GM10847 (cell line): ENCODE results near the gene MYLK2.

Experiments
- POLR2A ChIP-seq: IDR thresholded peaks from 2 replicates; pipeline ENCODE4 v1.6.1; 2011; ENCODE audit not compliant: insufficient read length; ENCODE audit errors: extremely low read depth

MYLK2 gene

GRCh38 chr20:31864521-31865400 is 45.6 kb downstream of the MYLK2 start:
- TF ChIP-seq POLR2A = no peak

- no peak for TF ChIP-seq POLR2A
Observed at GRCh38 chr20:31866221-31866620, 47.1 kb downstream of the MYLK2 start.

- TF ChIP-seq POLR2A = no peak
Observed at GRCh38 chr20:31868853-31869672, 49.9 kb downstream of the MYLK2 start.

- no peak for TF ChIP-seq POLR2A
Observed at GRCh38 chr20:31869673-31869941, 50.5 kb downstream of the MYLK2 start.

- TF ChIP-seq POLR2A = no peak
Observed at GRCh38 chr20:31869942-31870725, 51.0 kb downstream of the MYLK2 start, which contains the start of the genes DUSP15 and TTLL9. TSS of gene DUSP15 (minus strand) at chr20:31870527. CDS start at chr20:31870337, 190 bp downstream. TSS of gene TTLL9 (plus strand) at chr20:31870634. CDS start at chr20:31871127, 493 bp downstream.

- TF ChIP-seq POLR2A = no peak
Observed at GRCh38 chr20:31870726-31871617, 51.8 kb downstream of the MYLK2 start.

- no peak for TF ChIP-seq POLR2A
Observed at GRCh38 chr20:31871618-31871954, 52.4 kb downstream of the MYLK2 start.

GRCh38 chr20:31872406-31872805 is 53.2 kb downstream of the MYLK2 start:
- no peak for TF ChIP-seq POLR2A

- TF ChIP-seq POLR2A = no peak
Observed at GRCh38 chr20:31875671-31876070, 56.5 kb downstream of the MYLK2 start.

- TF ChIP-seq POLR2A = no peak
Observed at GRCh38 chr20:31877684-31878083, 58.5 kb downstream of the MYLK2 start.

- no peak for TF ChIP-seq POLR2A
Observed at GRCh38 chr20:31879143-31879987, 60.2 kb downstream of the MYLK2 start.

GRCh38 chr20:31881945-31882344 is 62.8 kb downstream of the MYLK2 start:
- TF ChIP-seq POLR2A = no peak

GRCh38 chr20:31883829-31884228 is 64.7 kb downstream of the MYLK2 start:
- TF ChIP-seq POLR2A = no peak
